ENCODE results near the gene CDC42EP3. TPM values are rescaled to one million over a fixed set of nuclear protein-coding genes. Genes with fewer than 3 reads are reported as not detected.

Gene CDC42EP3
- total RNA-seq, 1 experiment from 2014 or later, result 31.5 TPM

GRCh38 chr2:37689751-37690150, 18.3 kb upstream of the CDC42EP3 start:
- peak overlapping the region; percentile 48 for H3K27ac Mint-ChIP-seq
- no peaks in the 10 kb centered on the region for H3K36me3 Mint-ChIP-seq
- no peaks in the 10 kb centered on the region for H3K27me3 Mint-ChIP-seq (ENCODE audit: low read depth)
- H3K9me3 Mint-ChIP-seq, result 0 out of 2 replicates have a peak, but pooled peaks cover 6% of the 10 kb centered on the region
- DNase-seq (ENCODE audit: low spot score), result no peak
- no peak for ATAC-seq
- TF ChIP-seq JAZF1 (CRISPR knock-in tag; IDR thresholded peaks at IDR 0.05), result no peak
- TF ChIP-seq NFYB (CRISPR knock-in tag; conservative IDR thresholded peaks at IDR 0.05; ENCODE audit: low read depth), result no peak
- no peak for TF ChIP-seq KAT7 (CRISPR knock-in tag; IDR thresholded peaks at IDR 0.05; ENCODE audit: borderline replicate concordance)
- TF ChIP-seq ARID4B (CRISPR knock-in tag; IDR thresholded peaks at IDR 0.05; ENCODE audit: borderline replicate concordance), result no peak
- no peak for TF ChIP-seq ZBTB21 (CRISPR knock-in tag; IDR thresholded peaks at IDR 0.05; ENCODE audit: borderline replicate concordance)
- TF ChIP-seq TEAD1 (CRISPR knock-in tag; IDR thresholded peaks at IDR 0.05), result no peak
- no peak for TF ChIP-seq TCF7 (CRISPR knock-in tag; IDR thresholded peaks at IDR 0.05; ENCODE audit: low read depth)
- no peak for TF ChIP-seq ZNF232 (CRISPR knock-in tag; IDR thresholded peaks at IDR 0.05)
- TF ChIP-seq, protein P1, sequence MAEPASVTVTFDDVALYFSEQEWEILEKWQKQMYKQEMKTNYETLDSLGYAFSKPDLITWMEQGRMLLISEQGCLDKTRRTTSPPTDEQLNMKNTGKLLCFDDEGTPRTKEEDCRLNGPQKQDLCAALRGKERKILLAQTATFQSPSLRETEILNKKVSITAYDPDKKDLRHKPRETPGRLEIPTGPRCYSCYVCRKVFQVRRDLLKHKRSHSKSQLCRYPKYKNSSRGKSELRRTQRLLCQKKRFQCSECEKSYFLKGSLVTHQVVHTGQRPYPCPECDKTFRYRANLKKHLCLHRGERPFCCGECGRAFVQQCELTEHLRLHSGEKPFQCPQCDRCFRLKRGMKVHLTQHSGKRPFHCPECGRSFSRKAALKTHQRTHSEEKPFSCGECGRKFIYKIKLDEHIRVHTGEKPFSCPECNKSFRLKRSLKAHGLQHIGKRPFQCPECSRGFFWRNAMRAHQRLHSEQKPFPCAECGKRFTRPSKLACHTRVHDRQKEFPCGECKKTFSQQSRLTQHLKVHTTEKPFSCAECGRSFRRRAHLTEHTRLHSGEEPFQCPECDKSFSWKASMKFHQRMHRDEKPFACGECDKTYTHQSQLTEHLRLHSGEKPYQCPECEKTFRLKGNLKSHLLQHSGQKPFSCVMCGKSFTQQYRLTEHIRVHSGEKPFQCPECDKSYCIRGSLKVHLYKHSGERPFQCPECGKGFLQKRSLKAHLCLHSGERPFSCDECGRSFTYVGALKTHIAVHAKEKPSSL (CRISPR knock-in tag; conservative IDR thresholded peaks at IDR 0.05), result no peak
- TF ChIP-seq ZNF138 (CRISPR knock-in tag; conservative IDR thresholded peaks at IDR 0.05), result no peak
- TF ChIP-seq USF2 (CRISPR knock-in tag; IDR thresholded peaks at IDR 0.05), result no peak
- H3K4me1 Mint-ChIP-seq, result peaks cover 15% of the 10 kb centered on the region
- no peak overlapping the region for H3K4me3 Mint-ChIP-seq
- ChIA-PET CTCF (interaction anchor here (0.8 kb wide), 1 partner anchor 188 kb away, joined by 3 read pairs; no protein-coding TSS in a partner anchor), POLR2A (no interaction called here)

GRCh38 chr2:37688771-37689468, 17.5 kb upstream of the CDC42EP3 start:
- H3K9me3 Mint-ChIP-seq, result 0 out of 2 replicates have a peak, but pooled peaks cover 6% of the 10 kb centered on the region
- peak; percentile 78 for ATAC-seq
- ChIA-PET POLR2A (no interaction called here), CTCF (interaction anchor here (0.8 kb wide), 1 partner anchor 189 kb away, joined by 3 read pairs; no protein-coding TSS in a partner anchor)
- DNase-seq (ENCODE audit: low spot score), result no peak
- H3K27me3 Mint-ChIP-seq (ENCODE audit: low read depth), result no peaks in the 10 kb centered on the region
- H3K4me3 Mint-ChIP-seq, result no peak overlapping the region
- H3K36me3 Mint-ChIP-seq, result no peaks in the 10 kb centered on the region
- no peak overlapping the region for H3K27ac Mint-ChIP-seq
- peaks cover 15% of the 10 kb centered on the region for H3K4me1 Mint-ChIP-seq
- TF ChIP-seq NFYB (CRISPR knock-in tag; conservative IDR thresholded peaks at IDR 0.05; ENCODE audit: low read depth) (no peak), HMGXB4 (CRISPR knock-in tag; IDR thresholded peaks at IDR 0.05) (no peak), FOXP1 (CRISPR knock-in tag; IDR thresholded peaks at IDR 0.05; ENCODE audit: borderline replicate concordance) (no peak), IRF2 (CRISPR knock-in tag; IDR thresholded peaks at IDR 0.05; ENCODE audit: borderline replicate concordance, low read depth) (no peak), ZNF232 (CRISPR knock-in tag; IDR thresholded peaks at IDR 0.05) (no peak), E2F1 (CRISPR knock-in tag; IDR thresholded peaks at IDR 0.05) (no peak), CDX4 (CRISPR knock-in tag; IDR thresholded peaks at IDR 0.05; ENCODE audit: borderline replicate concordance) (no peak), MAX (CRISPR knock-in tag; IDR thresholded peaks at IDR 0.05) (no peak), EMX1 (CRISPR knock-in tag; IDR thresholded peaks at IDR 0.05) (no peak), FOXJ3 (CRISPR knock-in tag; IDR thresholded peaks at IDR 0.05; ENCODE audit: borderline replicate concordance) (no peak)
- TF ChIP-seq, protein P2, sequence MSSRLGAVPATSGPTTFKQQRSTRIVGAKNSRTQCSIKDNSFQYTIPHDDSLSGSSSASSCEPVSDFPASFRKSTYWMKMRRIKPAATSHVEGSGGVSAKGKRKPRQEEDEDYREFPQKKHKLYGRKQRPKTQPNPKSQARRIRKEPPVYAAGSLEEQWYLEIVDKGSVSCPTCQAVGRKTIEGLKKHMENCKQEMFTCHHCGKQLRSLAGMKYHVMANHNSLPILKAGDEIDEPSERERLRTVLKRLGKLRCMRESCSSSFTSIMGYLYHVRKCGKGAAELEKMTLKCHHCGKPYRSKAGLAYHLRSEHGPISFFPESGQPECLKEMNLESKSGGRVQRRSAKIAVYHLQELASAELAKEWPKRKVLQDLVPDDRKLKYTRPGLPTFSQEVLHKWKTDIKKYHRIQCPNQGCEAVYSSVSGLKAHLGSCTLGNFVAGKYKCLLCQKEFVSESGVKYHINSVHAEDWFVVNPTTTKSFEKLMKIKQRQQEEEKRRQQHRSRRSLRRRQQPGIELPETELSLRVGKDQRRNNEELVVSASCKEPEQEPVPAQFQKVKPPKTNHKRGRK (CRISPR knock-in tag; IDR thresholded peaks at IDR 0.05; ENCODE audit: borderline replicate concordance), result no peak
